ACC112 (cell line): ENCODE data around the gene PSMD12.
"Not testable (repeated sequence)": the region's sequence is repeated elsewhere in the genome, so short reads cannot be mapped to it uniquely, and the experiment has no call there.

Experiments used
- H2AFZ ChIP-seq: fragments of 200-600 bp; sonication (generic); one replicate; pipeline ENCODE4 v1.6.0; 2017; ENCODE audit warnings: antibody characterized with exemption, low read length; ENCODE audit not compliant: unreplicated experiment
- H3K27ac ChIP-seq: fragments of 200-600 bp; sonication (generic); 2 replicates; pipeline ENCODE4 v1.5.1; 2014; ENCODE audit warnings: low read depth, mild to moderate bottlenecking, antibody characterized with exemption, low read length, moderate library complexity
- H3K27me3 ChIP-seq: fragments of 200-600 bp; sonication (generic); 2 replicates; pipeline ENCODE4 v1.6.1; 2014; ENCODE audit warnings: mild to moderate bottlenecking, antibody characterized with exemption, low read length, moderate library complexity, mixed read lengths; ENCODE audit not compliant: insufficient read depth
- H3K36me3 ChIP-seq: fragments of 200-600 bp; sonication (generic); 2 replicates; pipeline ENCODE4 v1.6.1; 2016; ENCODE audit warnings: mild to moderate bottlenecking, antibody characterized with exemption, low read length, moderate library complexity, mixed read lengths; ENCODE audit not compliant: insufficient read depth
- H3K4me1 ChIP-seq: fragments of 200-600 bp; sonication (generic); one replicate; pipeline ENCODE4 v1.6.1; 2016; ENCODE audit warnings: low read length, mixed read lengths; ENCODE audit not compliant: insufficient read depth, unreplicated experiment, control insufficient read depth
- H3K4me3 ChIP-seq: fragments of 200-600 bp; sonication (generic); 2 replicates; pipeline ENCODE4 v1.5.1; 2014; ENCODE audit warnings: mild to moderate bottlenecking, low read depth, low read length
- H3K79me2 ChIP-seq: fragments of 200-600 bp; sonication (generic); one replicate; pipeline ENCODE4 v1.6.0; 2016; ENCODE audit warnings: low read length; ENCODE audit not compliant: control insufficient read depth, unreplicated experiment, insufficient read depth

Gene PSMD12

GRCh38 chr17:67326959-67327745, 39.2 kb downstream of the PSMD12 start:
- H3K4me1 ChIP-seq, H3K27ac ChIP-seq, H3K4me3 ChIP-seq, H3K27me3 ChIP-seq, H2AFZ ChIP-seq, H3K36me3 ChIP-seq, H3K79me2 ChIP-seq: not testable (repeated sequence)

- no peak overlapping the region for H3K4me3 ChIP-seq
- H3K36me3 ChIP-seq: no peaks in the 10 kb centered on the region
- H3K27ac ChIP-seq: no peak overlapping the region
- H3K27me3 ChIP-seq: no peaks in the 10 kb centered on the region
- H3K4me1 ChIP-seq: no peaks in the 10 kb centered on the region
- H3K79me2 ChIP-seq: no peaks in the 10 kb centered on the region
- no peak overlapping the region for H2AFZ ChIP-seq
Measured at GRCh38 chr17:67326440-67326839, 39.9 kb downstream of the PSMD12 start.

- Histone ChIP-seq H3K4me1 (no peaks in the 10 kb centered on the region), H3K79me2 (no peaks in the 10 kb centered on the region), H2AFZ (no peak overlapping the region), H3K4me3 (no peak overlapping the region), H3K36me3 (no peaks in the 10 kb centered on the region), H3K27ac (no peak overlapping the region), H3K27me3 (no peaks in the 10 kb centered on the region)
Measured at GRCh38 chr17:67324330-67324729, 42.0 kb downstream of the PSMD12 start.

GRCh38 chr17:67323445-67323844, 42.9 kb downstream of the PSMD12 start:
- Histone ChIP-seq H3K27ac (no peak overlapping the region), H3K27me3 (no peaks in the 10 kb centered on the region), H3K4me3 (no peak overlapping the region), H3K36me3 (no peaks in the 10 kb centered on the region), H2AFZ (no peak overlapping the region), H3K79me2 (no peaks in the 10 kb centered on the region), H3K4me1 (no peaks in the 10 kb centered on the region)

- no peaks in the 10 kb centered on the region for H3K36me3 ChIP-seq
- no peak overlapping the region for H3K4me3 ChIP-seq
- H2AFZ ChIP-seq: no peak overlapping the region
- H3K4me1 ChIP-seq: no peaks in the 10 kb centered on the region
- H3K27ac ChIP-seq: no peak overlapping the region
- no peaks in the 10 kb centered on the region for H3K79me2 ChIP-seq
- no peaks in the 10 kb centered on the region for H3K27me3 ChIP-seq
Measured at GRCh38 chr17:67322042-67322787, 44.2 kb downstream of the PSMD12 start.

- not testable (repeated sequence) for H3K4me3 ChIP-seq, H3K27ac ChIP-seq, H3K4me1 ChIP-seq
Measured at GRCh38 chr17:67321486-67321885, 44.9 kb downstream of the PSMD12 start.

GRCh38 chr17:67316781-67317180, 49.6 kb downstream of the PSMD12 start:
- H3K4me3 ChIP-seq: no peak overlapping the region
- no peaks in the 10 kb centered on the region for H3K27me3 ChIP-seq
- H2AFZ ChIP-seq: no peak overlapping the region
- H3K27ac ChIP-seq: no peak overlapping the region
- no peaks in the 10 kb centered on the region for H3K4me1 ChIP-seq
- H3K36me3 ChIP-seq: no peaks in the 10 kb centered on the region
- no peaks in the 10 kb centered on the region for H3K79me2 ChIP-seq

More at GRCh38 chr17:67321486-67321885, 44.9 kb downstream of the PSMD12 start:
- not testable (repeated sequence) for H2AFZ ChIP-seq, H3K79me2 ChIP-seq, H3K36me3 ChIP-seq, H3K27me3 ChIP-seq

- H3K27me3 ChIP-seq: no peaks in the 10 kb centered on the region
Measured at GRCh38 chr17:67315865-67316264, 50.5 kb downstream of the PSMD12 start.

GRCh38 chr17:67312265-67312664, 54.1 kb downstream of the PSMD12 start:
- no peaks in the 10 kb centered on the region for H3K79me2 ChIP-seq

More at GRCh38 chr17:67315865-67316264, 50.5 kb downstream of the PSMD12 start:
- Histone ChIP-seq H3K4me1 (no peaks in the 10 kb centered on the region), H3K4me3 (no peak overlapping the region), H2AFZ (no peak overlapping the region), H3K79me2 (no peaks in the 10 kb centered on the region), H3K27ac (no peak overlapping the region), H3K36me3 (no peaks in the 10 kb centered on the region)

GRCh38 chr17:67311575-67311974, 54.8 kb downstream of the PSMD12 start:
- Histone ChIP-seq H3K4me1 (no peaks in the 10 kb centered on the region), H3K36me3 (no peaks in the 10 kb centered on the region), H3K27me3 (no peaks in the 10 kb centered on the region), H3K27ac (no peak overlapping the region), H2AFZ (no peak overlapping the region), H3K4me3 (no peak overlapping the region), H3K79me2 (no peaks in the 10 kb centered on the region)

More at GRCh38 chr17:67312265-67312664, 54.1 kb downstream of the PSMD12 start:
- Histone ChIP-seq H3K36me3 (no peaks in the 10 kb centered on the region), H3K27ac (no peak overlapping the region), H3K4me1 (no peaks in the 10 kb centered on the region), H3K4me3 (no peak overlapping the region), H2AFZ (no peak overlapping the region), H3K27me3 (no peaks in the 10 kb centered on the region)

- Histone ChIP-seq H3K4me1 (no peaks in the 10 kb centered on the region), H3K4me3 (no peak overlapping the region), H3K27me3 (no peaks in the 10 kb centered on the region), H3K27ac (no peak overlapping the region), H3K36me3 (no peaks in the 10 kb centered on the region), H2AFZ (no peak overlapping the region), H3K79me2 (no peaks in the 10 kb centered on the region)
Measured at GRCh38 chr17:67310406-67310805, 56.0 kb downstream of the PSMD12 start.
